ENCODE data around the gene AKAP9. TPM values are rescaled to one million over a fixed set of nuclear protein-coding genes. Genes with fewer than 3 reads are reported as not detected.

AKAP9 gene
- total and polyA plus RNA-seq, 9 of the 15 experiments (the other 6 are each of a cell fraction or from before 2014, with no cell fraction given) = 25.5 to 80.9 (median 46.3) TPM

DNA sequence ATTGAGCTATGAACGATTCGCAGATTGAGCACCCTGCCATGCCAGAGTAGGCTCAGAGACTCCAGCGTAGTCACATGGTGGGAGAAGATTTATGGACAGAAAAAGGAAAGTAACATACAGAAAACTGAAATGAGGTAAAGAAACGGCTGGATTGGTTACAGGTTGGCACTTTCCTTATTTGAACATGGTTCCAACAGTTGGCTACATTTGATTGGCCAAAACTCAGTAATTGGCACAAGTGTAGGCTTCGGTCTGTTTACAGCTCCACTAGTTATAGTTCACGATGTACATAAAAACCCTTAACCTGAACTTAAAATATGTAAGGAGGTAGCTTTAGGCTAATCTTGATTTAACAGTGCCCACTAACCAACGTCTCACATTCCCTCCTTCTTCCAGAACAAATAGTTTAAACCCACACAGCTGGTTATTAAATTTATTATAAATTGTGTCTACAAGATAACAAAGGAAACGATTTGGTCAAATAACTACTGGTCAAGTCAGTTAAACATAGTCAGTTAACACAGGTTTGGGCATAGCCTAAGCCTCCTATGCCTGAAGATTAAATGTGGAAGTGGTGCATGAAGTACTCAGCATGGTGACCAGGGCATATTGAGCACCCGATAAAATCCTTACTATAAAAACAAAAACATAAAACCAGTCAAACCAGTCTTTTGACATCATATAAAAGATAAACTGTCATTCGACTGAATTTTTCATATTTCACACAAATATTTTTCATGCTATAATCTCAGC lies 42.2 kb upstream of the AKAP9 start:
- Histone ChIP-seq H3K4me3 (no peak overlapping the region), H3K4me1 (replicated peaks in 1 of 2; ENCODE audit: control insufficient read depth in 2 of 2, insufficient read depth in 2 of 2, low read length in 2 of 2) (peaks cover 0 to 16% of the 10 kb centered on the region in 2 experiments; a peak in 3 of 5 replicates), H3K27me3 (ENCODE audit: control insufficient read depth in 2 of 2, insufficient read depth in 2 of 2, low read length in 2 of 2) (no peaks in the 10 kb centered on the region), H3K9me1 (ENCODE audit: control insufficient read depth, insufficient read depth, low read length) (no peaks in the 10 kb centered on the region), H3K9ac (ENCODE audit: insufficient read depth in 1 of 2, low read depth in 2 of 2, low read length in 2 of 2) (no peak overlapping the region), H3K79me2 (ENCODE audit: control insufficient read depth, insufficient read depth, low read length) (no peaks in the 10 kb centered on the region), H3K9me3 (replicated peaks; ENCODE audit: control insufficient read depth, insufficient read depth, low read depth, low read length) (no peaks in the 10 kb centered on the region), H3K27ac (ENCODE audit: extremely low read depth, low read depth, low read length) (no peak overlapping the region), H3K36me3 (ENCODE audit: control insufficient read depth, insufficient read depth, low read length) (no peaks in the 10 kb centered on the region), H2AFZ (ENCODE audit: low read depth, low read length) (peak overlapping the region; percentile 80), H3K4me2 (ENCODE audit: insufficient read depth, low read length) (no peak overlapping the region), H4K20me1 (replicated peaks; ENCODE audit: control insufficient read depth, insufficient read depth, low read length) (no peaks in the 10 kb centered on the region)
- FAIRE-seq (no peak), ATAC-seq (no peak), DNase-seq (ENCODE audit: extremely low read depth in 1 of 4, low spot score in 3 of 4) (no peak)
- WGBS (ENCODE audit: insufficient coverage, low coverage, missing lambda C conversion rate) = 40% methylated on average over 10 of the region's 10 CpGs
- ChIA-PET CTCF (ENCODE audit: low intra/inter-chr PET ratio) (no interaction called here), POLR2A (interaction anchor here (0.7 to 1.1 kb wide), 3 partner anchors 14 to 19 kb away, joined by 3 to 4 read pairs (median 3); partner anchors contain the start of gene MTERF1)
- intact Hi-C loops (cut with micrococcal nuclease) = no loop called here
- in situ Hi-C loops (cut with MboI) = no loop called here
- no TSS peak for BruUV-seq (replicated peaks)
- 0 out of 2 replicates have a peak, but pooled peaks have one; percentile 12 for TF ChIP-seq RAD51 (IDR thresholded peaks at IDR 0.05; ENCODE audit: borderline replicate concordance, low read depth)
- TF ChIP-seq SETDB1 (IDR thresholded peaks at IDR 0.05; ENCODE audit: low read length) = no peak
- no peak for TF ChIP-seq RFX1 (IDR thresholded peaks at IDR 0.05)
- TF ChIP-seq, protein P1, sequence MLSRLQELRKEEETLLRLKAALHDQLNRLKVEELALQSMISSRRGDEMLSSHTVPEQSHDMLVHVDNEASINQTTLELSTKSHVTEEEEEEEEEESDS (CRISPR knock-in tag; IDR thresholded peaks at IDR 0.05) = no peak
- TF ChIP-seq, protein P2, sequence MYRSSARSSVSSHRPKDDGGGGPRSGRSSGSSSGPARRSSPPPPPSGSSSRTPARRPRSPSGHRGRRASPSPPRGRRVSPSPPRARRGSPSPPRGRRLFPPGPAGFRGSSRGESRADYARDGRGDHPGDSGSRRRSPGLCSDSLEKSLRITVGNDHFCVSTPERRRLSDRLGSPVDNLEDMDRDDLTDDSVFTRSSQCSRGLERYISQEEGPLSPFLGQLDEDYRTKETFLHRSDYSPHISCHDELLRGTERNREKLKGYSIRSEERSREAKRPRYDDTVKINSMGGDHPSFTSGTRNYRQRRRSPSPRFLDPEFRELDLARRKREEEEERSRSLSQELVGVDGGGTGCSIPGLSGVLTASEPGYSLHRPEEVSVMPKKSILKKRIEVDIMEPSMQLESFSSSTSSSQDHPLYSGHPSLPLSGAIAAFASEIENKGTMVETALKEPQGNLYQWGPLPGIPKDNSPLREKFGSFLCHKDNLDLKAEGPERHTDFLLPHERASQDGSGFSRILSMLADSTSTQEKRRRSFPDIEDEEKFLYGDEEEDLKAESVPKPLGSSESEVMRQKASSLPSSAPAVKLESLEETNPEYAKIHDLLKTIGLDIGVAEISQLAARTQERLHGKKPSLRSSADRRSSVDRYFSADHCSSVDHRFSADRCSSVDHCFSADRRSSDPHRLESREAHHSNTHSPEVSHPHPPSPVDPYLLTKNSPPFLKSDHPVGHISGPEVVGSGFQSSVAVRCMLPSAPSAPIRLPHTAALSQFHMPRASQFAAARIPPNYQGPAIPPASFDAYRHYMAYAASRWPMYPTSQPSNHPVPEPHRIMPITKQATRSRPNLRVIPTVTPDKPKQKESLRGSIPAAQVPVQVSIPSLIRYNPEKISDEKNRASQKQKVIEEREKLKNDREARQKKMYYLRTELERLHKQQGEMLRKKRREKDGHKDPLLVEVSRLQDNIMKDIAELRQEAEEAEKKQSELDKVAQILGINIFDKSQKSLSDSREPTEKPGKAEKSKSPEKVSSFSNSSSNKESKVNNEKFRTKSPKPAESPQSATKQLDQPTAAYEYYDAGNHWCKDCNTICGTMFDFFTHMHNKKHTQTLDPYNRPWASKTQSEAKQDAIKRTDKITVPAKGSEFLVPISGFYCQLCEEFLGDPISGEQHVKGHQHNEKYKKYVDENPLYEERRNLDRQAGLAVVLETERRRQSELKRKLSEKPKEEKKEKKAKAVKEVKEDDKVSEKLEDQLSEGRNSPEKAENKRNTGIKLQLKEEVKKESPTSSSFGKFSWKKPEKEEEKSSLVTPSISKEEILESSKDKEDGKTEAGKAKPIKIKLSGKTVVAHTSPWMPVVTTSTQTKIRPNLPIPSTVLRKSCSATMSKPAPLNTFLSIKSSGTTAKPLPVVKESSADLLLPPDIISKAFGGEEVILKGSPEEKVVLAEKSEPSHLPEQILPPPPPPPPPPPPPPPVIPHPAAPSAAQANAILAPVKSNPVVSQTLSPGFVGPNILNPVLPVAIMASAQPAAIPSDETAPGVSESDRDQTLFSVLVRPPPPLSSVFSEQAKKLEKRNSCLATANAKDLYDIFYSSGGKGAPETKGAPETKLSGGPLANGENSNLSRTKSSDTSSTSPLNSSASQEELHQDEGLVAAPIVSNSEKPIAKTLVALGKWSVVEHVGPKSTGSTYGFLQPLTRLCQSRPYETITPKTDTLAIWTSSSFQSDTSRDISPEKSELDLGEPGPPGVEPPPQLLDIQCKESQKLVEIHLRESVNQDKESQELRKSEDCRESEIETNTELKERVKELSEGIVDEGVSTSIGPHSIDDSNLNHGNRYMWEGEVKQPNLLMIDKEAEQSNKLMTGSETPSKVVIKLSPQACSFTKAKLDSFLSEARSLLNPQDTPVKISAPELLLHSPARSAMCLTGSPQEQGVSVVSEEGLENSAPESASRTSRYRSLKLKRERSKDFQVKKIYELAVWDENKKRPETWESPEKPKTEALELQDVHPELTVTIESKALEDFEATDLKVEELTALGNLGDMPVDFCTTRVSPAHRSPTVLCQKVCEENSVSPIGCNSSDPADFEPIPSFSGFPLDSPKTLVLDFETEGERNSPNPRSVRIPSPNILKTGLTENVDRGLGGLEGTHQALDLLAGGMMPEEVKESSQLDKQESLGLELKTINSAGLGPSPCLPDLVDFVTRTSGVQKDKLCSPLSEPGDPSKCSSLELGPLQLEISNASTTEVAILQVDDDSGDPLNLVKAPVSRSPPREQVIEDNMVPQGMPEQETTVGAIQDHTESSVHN (IDR thresholded peaks at IDR 0.05; ENCODE audit: borderline replicate concordance in 1 of 2, low read depth in 1 of 2) = no peak
- no peak for TF ChIP-seq ZNF24 (IDR thresholded peaks at IDR 0.05)
- no peak for TF ChIP-seq SOX6 (IDR thresholded peaks at IDR 0.05)
- TF ChIP-seq BCOR (IDR thresholded peaks at IDR 0.05) = no peak
- no peak for TF ChIP-seq ZNF232 (CRISPR knock-in tag; IDR thresholded peaks at IDR 0.05)
- no peak for TF ChIP-seq MTF1 (CRISPR knock-in tag; IDR thresholded peaks at IDR 0.05; ENCODE audit: borderline replicate concordance)
- no peak for TF ChIP-seq SMARCB1 (IDR thresholded peaks at IDR 0.05; ENCODE audit: insufficient read length, low read depth)
- TF ChIP-seq, protein P3, sequence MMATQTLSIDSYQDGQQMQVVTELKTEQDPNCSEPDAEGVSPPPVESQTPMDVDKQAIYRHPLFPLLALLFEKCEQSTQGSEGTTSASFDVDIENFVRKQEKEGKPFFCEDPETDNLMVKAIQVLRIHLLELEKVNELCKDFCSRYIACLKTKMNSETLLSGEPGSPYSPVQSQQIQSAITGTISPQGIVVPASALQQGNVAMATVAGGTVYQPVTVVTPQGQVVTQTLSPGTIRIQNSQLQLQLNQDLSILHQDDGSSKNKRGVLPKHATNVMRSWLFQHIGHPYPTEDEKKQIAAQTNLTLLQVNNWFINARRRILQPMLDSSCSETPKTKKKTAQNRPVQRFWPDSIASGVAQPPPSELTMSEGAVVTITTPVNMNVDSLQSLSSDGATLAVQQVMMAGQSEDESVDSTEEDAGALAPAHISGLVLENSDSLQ (IDR thresholded peaks at IDR 0.05) = peak; percentile 33; the same call in 1 of the 2 replicates
- no peak for TF ChIP-seq ZNF699 (CRISPR knock-in tag; IDR thresholded peaks at IDR 0.05; ENCODE audit: insufficient replicate concordance)
- no peak for TF ChIP-seq HDAC6 (IDR thresholded peaks at IDR 0.05; ENCODE audit: low read depth, low read length)
